NCI-H128 (cell line): Measurements from ENCODE around the gene DYRK3.

Experiments
- DNase-seq: peaks from one replicate; lab custom pipeline; 2025; ENCODE audit not compliant: unreplicated experiment; lab: John Stamatoyannopoulos, UW

The DYRK3 gene

DNA sequence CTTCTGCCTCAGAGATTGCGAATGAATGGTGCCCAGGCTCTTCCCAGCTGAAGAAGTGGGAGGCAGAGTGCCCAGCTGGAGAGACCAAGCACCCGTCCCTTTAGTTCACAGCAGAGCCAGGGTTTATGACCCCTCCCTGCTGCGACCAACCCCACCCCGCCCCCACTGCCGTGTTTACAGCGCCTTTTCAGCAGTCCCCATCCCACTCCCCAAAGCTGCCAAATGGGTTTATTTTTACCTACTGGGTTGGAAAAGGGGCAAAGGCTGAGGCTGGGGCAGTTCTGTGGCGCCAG lies 23.6 kb downstream of the DYRK3 start:
- DNase-seq: no peak

DNA sequence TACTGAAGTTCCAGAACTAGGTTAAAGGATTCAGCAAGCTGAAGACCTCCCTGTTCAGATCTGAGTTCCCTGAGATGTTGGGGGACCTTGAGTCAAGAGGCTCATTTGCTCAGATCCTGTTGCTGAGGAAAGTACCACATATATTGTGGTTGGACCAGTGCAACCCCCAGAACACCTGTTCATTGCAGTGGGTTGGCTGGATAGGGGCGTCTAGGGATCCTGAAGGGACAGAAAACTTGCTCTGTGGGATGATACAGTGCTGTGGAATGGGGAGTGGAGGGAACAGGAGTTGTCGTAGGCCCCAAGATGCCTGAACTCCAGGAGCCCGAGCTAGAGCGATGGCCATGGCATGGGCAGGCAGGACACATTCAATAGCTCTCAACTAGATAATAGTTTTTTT lies 24.8 kb downstream of the DYRK3 start:
- no peak for DNase-seq

DNA sequence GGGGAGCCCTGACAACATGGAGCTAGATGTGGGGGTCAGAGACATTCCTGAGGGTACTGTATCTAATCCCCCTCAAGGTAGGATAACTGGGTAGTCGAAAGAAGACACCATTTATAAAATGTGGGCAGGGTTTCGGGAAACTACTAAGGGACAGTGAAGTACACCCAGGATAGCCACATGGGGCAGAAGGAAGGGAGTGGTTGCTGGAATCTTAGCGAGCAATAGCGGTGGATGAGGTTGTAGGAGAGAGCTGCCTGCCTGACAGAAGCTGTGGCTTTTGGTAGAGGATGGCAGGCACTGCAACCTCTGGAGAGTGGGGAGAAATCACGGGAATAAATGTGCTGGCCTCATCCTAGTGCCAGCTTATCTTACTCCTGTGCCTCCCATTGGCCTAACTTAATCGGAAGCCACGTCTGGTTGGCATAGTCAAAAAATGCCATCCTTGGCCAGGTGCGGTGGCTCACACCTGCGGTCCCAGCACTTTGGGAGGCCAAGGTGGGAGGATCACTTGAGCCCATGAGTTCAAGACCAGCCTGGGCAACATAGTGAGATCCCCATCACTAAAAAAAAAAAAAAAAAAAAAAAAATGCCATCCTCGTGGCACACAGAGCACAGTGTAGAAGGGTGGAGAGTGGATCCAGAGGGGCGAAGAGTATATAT lies 26.0 kb downstream of the DYRK3 start:
- DNase-seq: no peak

DNA sequence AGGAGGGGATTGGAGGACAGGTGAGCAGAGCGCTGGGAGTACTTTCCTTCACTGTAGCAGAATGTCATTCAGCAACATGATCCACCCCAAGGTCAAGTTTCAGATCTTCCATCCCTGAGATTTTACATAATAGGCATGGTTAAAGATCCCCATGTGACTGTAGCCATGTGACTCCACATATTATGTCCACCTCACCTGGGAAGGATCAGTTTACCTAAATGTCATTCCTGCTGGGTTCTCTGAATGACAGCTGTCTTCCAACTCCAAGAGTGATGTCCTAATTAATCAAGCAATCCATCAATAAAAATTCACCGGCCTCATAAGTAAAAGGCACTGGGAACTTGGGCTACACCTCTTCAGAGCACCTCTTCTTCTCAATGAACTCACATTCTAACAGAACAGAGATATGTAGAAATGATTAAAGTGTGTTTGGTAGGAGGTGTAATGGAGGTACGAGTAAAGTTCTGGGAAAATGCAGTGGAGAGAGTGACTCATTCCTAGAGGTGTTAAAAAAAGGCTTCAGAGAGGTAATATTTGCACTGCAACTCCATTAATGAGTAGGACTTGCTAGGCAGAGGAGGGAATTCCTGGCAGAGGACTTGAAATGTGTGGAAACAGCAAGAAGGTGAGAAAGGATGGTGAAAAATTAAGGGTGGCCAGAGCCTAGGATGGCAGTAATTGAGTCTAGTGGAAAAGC lies 27.2 kb downstream of the DYRK3 start:
- DNase-seq: no peak

DNA sequence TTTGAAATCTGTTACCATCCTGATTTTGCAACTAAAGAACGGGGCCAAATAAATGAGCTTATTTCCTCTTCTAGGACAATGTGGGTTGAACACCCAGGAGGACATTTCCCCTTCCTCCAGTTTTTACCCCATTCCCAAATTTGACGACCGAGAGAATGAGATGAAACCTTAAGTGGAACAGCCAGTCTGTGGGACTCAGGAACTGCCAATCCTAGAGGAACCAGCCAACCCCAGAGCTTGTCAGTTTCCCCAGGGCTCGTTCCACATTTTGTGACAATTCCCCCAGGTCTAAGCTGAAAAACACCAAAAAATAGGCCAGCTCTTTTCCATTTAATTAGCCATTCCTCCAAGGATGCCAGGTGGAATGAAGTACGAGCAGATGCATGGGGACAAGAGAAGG lies 28.0 kb downstream of the DYRK3 start:
- DNase-seq: no peak

DNA sequence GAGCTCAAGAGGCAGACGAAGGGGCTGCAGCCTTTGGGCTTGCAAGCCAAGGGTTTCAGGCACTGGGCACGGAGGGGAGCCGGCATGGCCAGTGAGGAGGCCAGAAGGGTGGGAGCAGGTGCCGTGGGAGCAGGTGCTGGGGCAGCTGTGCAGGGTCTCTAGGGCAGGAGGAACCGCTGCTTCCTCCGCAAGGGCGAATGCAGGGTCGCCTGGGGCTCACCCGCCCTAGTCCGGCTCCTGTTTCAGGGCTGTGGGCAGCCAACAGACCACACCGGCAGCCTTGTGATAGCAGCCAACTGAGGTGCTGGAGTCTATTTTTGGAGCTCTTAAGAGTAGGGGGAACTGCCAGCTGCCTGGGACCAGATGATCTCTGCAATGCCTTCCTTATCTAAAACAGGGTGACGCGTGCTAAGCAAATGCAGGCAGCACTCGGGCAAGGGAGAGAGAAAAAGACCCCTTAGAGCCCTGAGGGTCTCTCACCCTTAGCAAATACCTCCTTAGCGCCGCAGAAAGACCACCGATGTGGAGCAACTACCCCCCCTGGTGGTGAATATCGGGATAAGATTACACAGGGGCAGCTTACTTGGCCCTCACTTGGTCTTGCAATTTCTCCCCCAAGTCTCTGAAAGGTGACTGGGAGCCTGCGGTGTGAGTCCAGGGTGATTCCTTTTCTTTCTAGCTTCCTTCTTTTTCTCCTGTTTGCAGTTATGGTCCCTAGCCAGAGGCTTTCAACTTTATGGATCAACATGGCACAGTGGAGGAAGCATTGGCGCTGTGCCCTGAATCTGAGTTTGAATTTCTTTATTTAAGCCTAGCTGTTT lies 28.7 kb downstream of the DYRK3 start:
- peak; percentile 72 for DNase-seq

DNA sequence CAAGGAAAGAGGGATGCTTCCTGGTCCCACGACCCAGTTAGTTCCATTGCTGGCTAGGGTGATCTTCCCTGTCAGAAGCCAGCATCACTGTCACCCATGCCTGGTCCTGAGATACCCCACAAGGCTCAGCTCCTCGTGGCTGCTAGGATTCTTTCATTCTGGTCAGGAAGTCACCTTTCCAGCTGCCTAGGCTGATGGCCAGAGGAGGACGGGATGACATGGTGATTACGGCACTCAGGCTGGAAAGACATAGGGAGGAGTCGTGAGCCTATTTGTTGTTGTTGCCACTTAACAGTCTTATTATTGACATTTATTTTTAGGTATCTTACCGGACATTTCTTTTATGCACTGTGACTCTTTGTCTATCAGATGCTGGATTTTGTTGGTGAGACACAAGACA lies 29.4 kb downstream of the DYRK3 start:
- no peak for DNase-seq

DNA sequence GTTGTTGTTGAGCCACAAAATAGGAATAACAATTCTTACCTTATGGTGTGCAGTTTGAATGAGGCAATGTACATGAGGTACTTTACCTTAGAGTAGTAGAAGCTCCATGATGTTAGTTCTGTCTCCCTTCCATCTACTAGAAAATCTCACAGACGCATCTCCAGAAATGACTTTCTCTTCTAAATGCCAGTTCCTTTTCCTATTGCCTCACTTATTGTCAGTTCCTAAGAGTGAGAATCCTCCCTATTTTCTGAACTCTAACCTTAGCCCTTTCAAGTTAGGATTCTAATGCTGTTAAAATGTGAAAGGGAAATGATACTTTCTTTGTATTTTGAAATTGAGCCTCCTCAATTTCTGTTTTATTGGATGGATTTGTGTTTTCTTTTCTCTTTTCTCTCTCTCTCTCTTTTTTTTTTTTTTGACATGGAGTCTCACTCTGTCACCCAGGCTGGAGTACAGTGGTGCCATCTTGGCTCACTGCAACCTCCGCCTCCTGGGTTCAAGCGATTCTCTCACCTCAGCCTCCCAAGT lies 30.8 kb downstream of the DYRK3 start:
- DNase-seq: no peak

DNA sequence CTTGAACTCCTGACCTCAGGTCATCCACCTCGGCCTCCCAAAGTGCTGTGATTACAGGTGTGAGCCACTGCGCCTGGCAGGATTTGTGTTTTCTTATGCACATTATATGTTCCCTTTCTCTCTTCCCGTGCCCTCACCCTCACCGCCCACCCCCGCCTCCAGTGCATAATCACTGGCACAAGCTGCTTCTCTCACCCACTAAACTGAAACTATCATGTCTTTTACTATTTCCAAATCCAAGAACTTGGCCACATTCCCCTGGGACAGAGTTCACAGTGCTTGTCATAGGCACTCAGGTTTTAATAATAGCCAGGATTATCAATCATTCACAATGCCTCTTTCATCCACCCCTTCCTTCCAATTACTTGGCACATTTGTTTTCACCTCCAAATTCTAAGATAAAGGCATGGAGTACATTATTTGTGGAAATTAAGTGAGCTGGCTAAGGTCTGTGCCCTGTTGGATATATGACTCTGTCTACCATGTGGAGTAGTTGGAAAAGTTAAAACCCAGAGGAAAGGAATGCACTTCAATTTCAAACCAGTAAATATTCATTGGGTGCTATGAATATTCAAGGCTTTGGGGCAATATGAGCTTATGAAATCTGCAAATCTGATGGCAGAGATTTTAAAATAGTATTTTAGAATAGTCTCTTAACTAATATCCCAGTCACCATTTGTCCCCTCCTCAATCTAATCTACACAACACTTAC lies 31.8 kb downstream of the DYRK3 start:
- no peak for DNase-seq

DNA sequence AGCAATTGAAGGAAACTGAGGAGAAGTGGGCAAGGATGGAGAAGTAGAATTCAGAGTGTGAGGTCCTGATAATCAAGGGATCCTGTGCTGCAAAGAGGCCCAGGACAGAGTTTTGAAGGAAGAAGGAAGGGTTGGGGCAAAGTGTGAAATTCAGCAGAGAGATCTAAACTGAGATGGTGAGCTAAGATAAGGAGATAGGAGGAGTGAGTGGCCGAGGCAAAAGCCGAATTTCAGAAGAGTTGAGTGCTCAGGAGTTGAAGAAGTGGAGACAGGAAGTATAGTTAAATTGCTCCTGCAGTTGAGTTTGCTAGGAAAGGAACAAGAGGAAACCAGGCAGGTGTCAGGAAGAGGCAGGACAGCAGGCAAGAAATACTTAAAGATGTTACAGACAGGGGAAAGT lies 33.0 kb downstream of the DYRK3 start:
- DNase-seq: no peak

DNA sequence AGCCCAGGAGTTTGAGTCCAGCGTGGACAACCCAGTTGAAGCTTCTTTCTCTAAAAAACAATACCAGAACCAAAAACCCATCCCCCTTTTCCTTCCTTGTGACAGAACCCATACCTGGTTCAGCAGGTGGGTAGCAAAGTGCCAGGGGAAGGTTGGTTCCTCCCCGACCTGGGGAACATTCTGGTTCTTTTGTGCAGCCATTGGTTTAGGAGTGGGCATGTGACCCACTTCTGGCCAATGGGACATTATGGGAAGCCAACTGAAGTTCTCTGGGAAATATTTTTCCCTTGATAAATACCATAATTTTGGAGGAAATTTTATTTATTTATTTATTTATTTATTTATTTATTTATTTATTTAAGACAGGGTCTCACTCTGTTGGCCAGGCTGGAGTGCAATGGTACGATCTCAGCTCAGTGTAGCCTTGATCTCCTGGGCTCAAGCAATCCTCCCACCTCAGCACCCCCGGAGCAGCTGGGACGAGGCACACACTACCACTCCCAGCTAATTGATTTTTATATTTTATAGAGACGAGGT lies 33.6 kb downstream of the DYRK3 start:
- no peak for DNase-seq

DNA sequence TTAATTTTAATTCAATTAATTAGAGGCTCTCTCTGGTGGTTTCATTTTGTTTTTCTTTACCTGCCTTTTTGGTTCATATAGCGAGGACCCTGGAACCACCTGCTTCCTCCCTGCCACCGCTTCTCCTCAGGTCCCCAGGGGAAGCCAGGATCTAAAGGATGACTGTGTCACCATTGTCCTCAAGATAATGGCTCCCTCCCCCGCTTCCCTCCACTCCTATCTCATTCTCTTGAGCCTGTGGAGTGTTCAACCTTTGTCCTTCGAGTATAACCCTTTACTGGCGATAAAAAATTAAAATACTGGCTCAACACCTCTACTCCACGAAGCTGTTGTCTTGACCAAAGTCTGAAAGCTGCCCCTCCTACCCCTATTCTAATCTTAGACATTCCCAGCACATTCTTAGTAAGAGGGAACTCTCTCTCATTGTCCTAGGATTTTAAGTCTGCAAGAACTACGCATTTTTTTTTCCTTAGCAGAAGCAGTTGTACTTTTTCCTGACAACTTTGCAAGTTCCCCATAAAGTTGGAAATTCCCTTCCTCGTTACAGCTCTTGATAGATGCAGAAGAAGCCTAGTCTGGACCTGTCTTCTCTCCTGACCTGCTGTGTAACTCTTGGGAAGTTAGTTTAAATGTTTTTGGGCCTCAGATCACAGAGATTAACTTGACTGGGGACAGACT lies 36.8 kb downstream of the DYRK3 start:
- no peak for DNase-seq

DNA sequence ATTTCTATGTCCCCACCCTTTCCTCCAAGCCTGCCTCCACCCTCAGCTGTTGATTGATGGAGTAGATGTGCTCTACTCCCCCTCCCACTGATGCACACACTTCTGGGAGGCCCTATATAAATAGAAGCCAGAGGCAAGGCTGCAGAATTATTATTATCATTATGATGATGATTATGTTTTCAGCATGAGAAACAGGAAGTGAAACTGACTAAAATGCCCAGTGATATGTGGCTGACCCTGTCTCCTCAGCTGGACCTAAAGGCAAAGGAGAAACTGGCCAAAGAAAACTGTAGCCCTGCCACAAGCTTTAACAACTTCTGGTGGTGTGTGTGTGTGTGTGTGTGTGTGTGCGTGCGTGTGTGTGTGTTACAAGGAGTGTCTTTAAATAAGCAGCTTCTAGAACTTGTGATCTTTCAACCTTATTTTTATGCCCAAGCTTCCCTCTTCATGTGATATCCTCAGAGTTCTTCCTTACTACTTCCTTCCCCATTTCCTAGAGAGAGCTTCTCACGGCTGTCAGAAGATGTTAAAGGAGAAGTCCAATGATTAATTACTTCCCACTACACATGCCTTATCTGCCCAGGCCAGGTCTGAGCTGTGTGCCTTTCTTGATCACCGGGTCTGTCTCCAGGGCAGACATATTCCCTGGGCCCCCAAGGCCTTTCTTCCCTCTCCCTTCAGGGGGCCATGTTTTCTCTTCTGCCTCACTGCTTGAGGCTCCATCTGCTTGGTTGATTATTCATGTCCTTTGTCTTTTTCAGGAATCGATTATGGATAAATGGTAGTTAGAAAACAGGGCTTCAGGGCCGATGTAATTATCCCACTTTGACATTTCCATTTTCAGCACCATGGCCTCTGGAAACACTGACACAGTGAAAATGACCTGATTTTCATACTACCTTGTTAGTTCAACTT lies 37.8 kb downstream of the DYRK3 start:
- DNase-seq: no peak

DNA sequence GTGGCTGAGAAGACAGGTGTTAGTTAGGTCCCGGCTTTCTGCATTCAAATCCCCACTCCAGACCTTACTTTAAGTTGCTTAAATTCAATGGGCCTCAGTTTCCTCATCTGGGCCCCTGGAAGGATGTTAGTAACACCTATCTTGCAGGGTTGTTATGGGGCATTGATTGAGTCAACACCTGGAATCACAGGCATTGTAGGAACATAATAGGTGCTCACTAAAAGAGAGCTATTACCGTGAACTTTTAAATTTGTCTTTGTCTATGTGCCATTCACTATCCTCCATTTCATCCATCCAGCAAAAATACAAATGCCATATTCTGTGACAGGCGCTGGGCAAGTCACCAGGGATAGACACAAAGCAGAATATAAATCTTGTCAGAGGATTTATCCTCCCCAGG lies 38.9 kb downstream of the DYRK3 start:
- no peak for DNase-seq

DNA sequence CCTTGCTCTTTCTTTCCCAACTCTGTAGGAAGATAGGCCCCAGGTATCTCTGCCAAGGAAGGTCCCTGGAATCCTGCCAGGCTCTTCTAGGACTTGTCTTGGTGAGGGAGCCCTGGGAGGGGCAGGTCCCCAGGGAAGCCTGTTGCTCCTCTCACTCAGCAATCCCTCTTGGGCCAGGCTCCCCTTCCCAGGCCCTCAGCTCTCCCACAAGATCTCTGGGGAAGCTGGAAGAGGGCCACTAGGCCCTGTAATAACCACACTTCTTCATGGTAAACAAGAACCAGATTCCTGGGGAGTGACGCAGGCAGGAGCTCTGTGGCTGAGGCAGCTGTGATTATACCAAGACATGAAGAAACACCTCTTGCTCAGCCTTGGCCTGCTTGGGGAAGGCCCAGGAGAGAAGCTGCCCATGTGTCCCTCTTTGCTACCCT lies 39.4 kb downstream of the DYRK3 start:
- DNase-seq: no peak

DNA sequence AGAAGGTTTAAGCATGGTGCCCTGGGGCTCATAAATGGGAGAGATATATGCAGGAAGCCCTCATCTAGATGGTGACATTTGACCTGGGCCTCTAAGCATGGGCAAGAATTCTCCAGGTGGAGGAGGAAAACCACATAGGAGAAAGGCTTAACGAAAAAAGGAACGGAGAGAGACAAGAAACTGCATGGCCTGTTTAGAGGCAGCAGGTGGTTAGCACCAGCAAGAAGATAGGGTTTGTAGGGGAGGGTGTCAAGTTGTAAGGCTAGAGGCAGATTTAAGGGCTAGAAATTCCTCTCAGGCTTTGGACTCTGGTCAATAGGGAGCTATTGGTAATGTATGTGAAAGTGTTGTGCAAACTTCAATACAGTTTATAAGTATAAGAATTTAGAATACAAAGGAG lies 41.2 kb downstream of the DYRK3 start:
- DNase-seq: no peak

DNA sequence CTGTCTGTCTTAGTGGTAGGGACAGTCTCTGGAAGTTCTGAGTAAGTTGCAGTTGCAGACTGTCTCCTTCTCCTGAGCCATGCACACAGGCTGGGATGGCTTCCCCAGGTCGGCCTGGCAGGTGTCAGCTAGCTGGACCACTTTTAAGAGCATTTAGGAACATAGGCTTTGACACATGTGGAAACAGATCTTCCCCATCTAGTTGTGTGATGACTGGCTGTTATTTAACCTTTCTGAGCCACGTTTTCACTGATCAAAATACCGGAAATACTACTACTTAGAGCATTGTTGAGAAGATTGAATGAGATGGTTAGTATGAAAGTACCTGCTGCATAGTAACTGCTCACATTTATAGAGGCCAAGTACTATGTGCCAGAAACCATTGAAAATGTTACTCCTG lies 43.2 kb downstream of the DYRK3 start:
- DNase-seq: no peak

DNA sequence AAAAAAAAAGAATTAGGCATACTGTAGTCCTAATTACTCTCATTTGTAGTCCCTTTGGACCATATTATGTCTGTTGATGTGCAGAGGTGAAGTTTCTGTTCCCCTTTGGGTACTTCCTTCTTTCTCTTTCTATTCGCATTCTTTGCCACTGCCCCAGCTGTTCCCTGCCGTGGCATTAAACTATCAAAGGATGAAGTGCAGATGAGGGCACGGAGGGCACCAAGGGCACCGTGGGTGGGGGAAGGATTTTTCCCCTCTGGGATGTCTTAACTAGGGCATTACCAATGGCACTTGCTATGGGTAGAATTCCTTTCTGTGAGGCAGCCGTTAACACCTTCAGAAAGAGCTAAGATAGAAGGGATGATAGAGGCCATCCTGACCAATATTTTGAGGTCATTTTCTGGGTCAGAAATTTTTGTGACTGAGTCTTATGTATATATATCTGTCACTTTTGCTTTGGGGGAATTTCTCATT lies 44.4 kb downstream of the DYRK3 start:
- no peak for DNase-seq

DNA sequence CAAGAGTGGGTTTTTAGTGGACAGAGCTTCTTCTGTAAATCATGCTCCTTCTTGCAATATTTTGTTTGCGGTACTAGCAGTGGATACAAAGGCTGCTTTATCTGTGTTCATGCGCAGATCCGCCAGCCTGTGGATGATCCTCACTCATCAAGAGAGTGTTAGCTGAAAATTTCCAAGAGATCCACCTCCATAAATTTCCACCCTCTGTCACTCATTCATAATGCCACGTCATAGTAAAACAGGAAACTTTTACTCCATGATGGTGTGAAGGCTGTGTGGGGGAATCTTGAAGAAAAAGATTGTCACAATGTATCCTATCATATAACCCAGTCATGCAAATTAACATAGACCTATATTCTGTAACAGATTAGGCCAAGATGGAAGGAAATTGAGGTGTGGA lies 44.9 kb downstream of the DYRK3 start:
- DNase-seq: no peak
